Measurements from ENCODE around the gene RHOH. TPM values are rescaled to one million over a fixed set of nuclear protein-coding genes. Genes with fewer than 3 reads are reported as not detected.

Gene RHOH
- total and polyA plus RNA-seq, 9 of the 15 experiments (the other 6 are each of a cell fraction or from before 2014, with no cell fraction given) = 14.3 to 37.7 (median 23.2) TPM

- TF ChIP-seq CUX1 (CRISPR knock-in tag; IDR thresholded peaks at IDR 0.05) = no peak
- TF ChIP-seq ZNF224 (CRISPR knock-in tag; IDR thresholded peaks at IDR 0.05) = no peak
- 0 out of 4 replicates have a peak, but pooled peaks of 1 of the 2 experiments have one; percentile 22 for TF ChIP-seq TRIM24 (IDR thresholded peaks at IDR 0.05)
- no peak for TF ChIP-seq SIRT6 (IDR thresholded peaks at IDR 0.05; ENCODE audit: low read depth, low read length)
- no peak for TF ChIP-seq ZBTB40 (IDR thresholded peaks at IDR 0.05)
- no peak for TF ChIP-seq ZBTB40 (CRISPR knock-in tag; IDR thresholded peaks at IDR 0.05)
- no peak for TF ChIP-seq MTA3 (IDR thresholded peaks at IDR 0.05; ENCODE audit: borderline replicate concordance)
- TF ChIP-seq FOXO4 (CRISPR knock-in tag; IDR thresholded peaks at IDR 0.05) = no peak
- peak; percentile 21; the same call in 1 of the 2 replicates for TF ChIP-seq ADNP (tag; IDR thresholded peaks at IDR 0.05)
- TF ChIP-seq KDM5B (IDR thresholded peaks at IDR 0.05; ENCODE audit: insufficient replicate concordance, low read depth, low read length) = no peak
- no peak for TF ChIP-seq MECOM (CRISPR knock-in tag; IDR thresholded peaks at IDR 0.05)
Observed at GRCh38 chr4:40240040-40240653, 43.3 kb downstream of the RHOH start (continued).

All from K562 (cell line).